NCI-H1417 (cell line): Measurements from ENCODE around the gene SUFU.
A peak's percentile ranks its signal among the peaks of the same experiment; 100 is the strongest.
"Not testable (repeated sequence)": the region's sequence is repeated elsewhere in the genome, so short reads cannot be mapped to it uniquely, and the experiment has no call there.

Experiments
- DNase-seq, 3 experiments: peaks; one replicate each; lab custom pipeline; 2025; lab: John Stamatoyannopoulos, UW

The SUFU gene

GRCh38 chr10:102480396-102480795 is 23.4 kb upstream of the SUFU start:
- no peak for DNase-seq

- no peak for DNase-seq
These were observed 19.8 kb upstream of the SUFU start for GRCh38 chr10:102484021-102484420.

GRCh38 chr10:102485093-102485784 is 18.5 kb upstream of the SUFU start:
- no peak for DNase-seq

- DNase-seq, result no peak
These were observed 12.6 kb upstream of the SUFU start for GRCh38 chr10:102491136-102491535.

- no peak for DNase-seq
These were observed 11.3 kb upstream of the SUFU start for GRCh38 chr10:102492344-102492939.

GRCh38 chr10:102492983-102493382 is 10.8 kb upstream of the SUFU start:
- peak in 2 of 3 experiments; percentile 2 to 26 for DNase-seq

GRCh38 chr10:102493771-102494170 is 10.0 kb upstream of the SUFU start:
- no peak for DNase-seq

- DNase-seq, result no peak
These were observed 6.2 kb upstream of the SUFU start for GRCh38 chr10:102497545-102497944.

GRCh38 chr10:102499356-102499755 is 4.4 kb upstream of the SUFU start:
- no peak for DNase-seq

GRCh38 chr10:102500686-102501085 is 3.1 kb upstream of the SUFU start:
- DNase-seq, result not testable (repeated sequence)

- no peak for DNase-seq
These were observed 2.4 kb upstream of the SUFU start for GRCh38 chr10:102501201-102502028.

- peak; percentile 95 to 98 (median 96) for DNase-seq
These were observed 1.8 kb upstream of the SUFU start for GRCh38 chr10:102502029-102502336.

- DNase-seq, result peak; percentile 91 to 99 (median 94)
These were observed 1.2 kb upstream of the SUFU start, which contains the start of gene ACTR1A for GRCh38 chr10:102502337-102503151. Gene ACTR1A, minus strand, starts transcription at chr10:102502712. Its CDS starts 65 bp downstream, at chr10:102502647.

- DNase-seq, result peak in 2 of 3 experiments; percentile 58 to 67
These were observed 605 bp downstream of the SUFU start for GRCh38 chr10:102504179-102504975.

GRCh38 chr10:102504976-102505300 is 1.2 kb downstream of the SUFU start:
- DNase-seq, result no peak

GRCh38 chr10:102505462-102506115 is 1.8 kb downstream of the SUFU start:
- DNase-seq, result peak in 1 of 3 experiments; percentile 75

- DNase-seq, result no peak
These were observed 3.7 kb downstream of the SUFU start for GRCh38 chr10:102507521-102507920.

GRCh38 chr10:102508506-102508905 is 4.7 kb downstream of the SUFU start:
- no peak for DNase-seq

- DNase-seq, result no peak
These were observed 5.6 kb downstream of the SUFU start for GRCh38 chr10:102509387-102509786.

GRCh38 chr10:102511583-102512274 is 8.0 kb downstream of the SUFU start:
- DNase-seq, result no peak
